SK-N-SH treated with all-trans-retinoic acid at 6 μM for 48 hours (cell line): Measurements from ENCODE around the gene PFDN2.
A peak's percentile ranks its signal among the peaks of the same experiment; 100 is the strongest.

Source experiments
- ATAC-seq: fragments of 200-7000 bp; cut with Tn5 transposase; 3 replicates; pipeline ENCODE4 v1.9.1; 2020; ENCODE audit warnings: mild to moderate bottlenecking, moderate library complexity
- ARNTL ChIP-seq: fragments of 450-650 bp; formaldehyde crosslinking; IDR thresholded peaks from 2 replicates; pipeline ENCODE4 v1.5.0; 2020; ENCODE audit warnings: low read depth, mild to moderate bottlenecking, moderate library complexity, borderline replicate concordance
- BACH2 ChIP-seq: fragments of 250-450 bp; sonication (Bioruptor Pico); IDR thresholded peaks from 2 replicates; pipeline ENCODE4 v1.9.0; 2021; ENCODE audit warnings: mild to moderate bottlenecking, borderline replicate concordance
- CSDC2 ChIP-seq: fragments of 250-450 bp; sonication (Bioruptor Pico); IDR thresholded peaks from 2 replicates; pipeline ENCODE4 v1.5.0; 2020; ENCODE audit warnings: mild to moderate bottlenecking, moderate library complexity
- ESRRG ChIP-seq: fragments of 250-450 bp; sonication (Bioruptor Pico); IDR thresholded peaks from 2 replicates; pipeline ENCODE4 v1.6.1; 2021; ENCODE audit warnings: mild to moderate bottlenecking
- GLIS3 ChIP-seq: fragments of 250-450 bp; sonication (Bioruptor Pico); IDR thresholded peaks from 2 replicates; pipeline ENCODE4 v1.5.0; 2020; ENCODE audit warnings: mild to moderate bottlenecking, moderate library complexity
- OSR1 ChIP-seq: fragments of 250-450 bp; sonication (Bioruptor Pico); IDR thresholded peaks from 2 replicates; pipeline ENCODE4 v1.8.0; 2022; ENCODE audit warnings: moderate library complexity, mild to moderate bottlenecking, inconsistent platforms
- PPARA ChIP-seq: fragments of 250-450 bp; sonication (Bioruptor Pico); IDR thresholded peaks from 2 replicates; pipeline ENCODE4 v1.5.0; 2020; ENCODE audit warnings: mild to moderate bottlenecking, borderline replicate concordance
- RARB ChIP-seq: fragments of 250-450 bp; sonication (Bioruptor Pico); IDR thresholded peaks from 2 replicates; pipeline ENCODE4 v1.8.0; 2021; ENCODE audit warnings: mild to moderate bottlenecking, moderate library complexity
- SNAI2 ChIP-seq: fragments of 250-450 bp; sonication (Bioruptor Pico); IDR thresholded peaks from 2 replicates; pipeline ENCODE4 v1.5.0; 2020; ENCODE audit warnings: mild to moderate bottlenecking, moderate library complexity
- TCF4 ChIP-seq: fragments of 250-450 bp; sonication (Bioruptor Pico); IDR thresholded peaks from 2 replicates; pipeline ENCODE4 v1.8.0; 2021; ENCODE audit warnings: mild to moderate bottlenecking, moderate library complexity, borderline replicate concordance
- TOX ChIP-seq: fragments of 250-450 bp; sonication (Bioruptor Pico); IDR thresholded peaks from 2 replicates; pipeline ENCODE4 v1.8.0; 2021; ENCODE audit warnings: mild to moderate bottlenecking, moderate library complexity, borderline replicate concordance
- ZFP3 ChIP-seq: fragments of 250-450 bp; sonication (Bioruptor Pico); IDR thresholded peaks from 2 replicates; pipeline ENCODE4 v1.5.0; 2020; ENCODE audit warnings: mild to moderate bottlenecking, moderate library complexity
- ZFP30 ChIP-seq: fragments of 450-650 bp; formaldehyde crosslinking; IDR thresholded peaks from 2 replicates; pipeline ENCODE4 v1.5.0; 2022; ENCODE audit warnings: mild to moderate bottlenecking, moderate library complexity
- ZNF565 ChIP-seq: fragments of 450-650 bp; formaldehyde crosslinking; conservative IDR thresholded peaks from 2 replicates; pipeline ENCODE4 v1.5.0; 2020; ENCODE audit warnings: low read depth, mild to moderate bottlenecking, moderate library complexity
- ZNF8 ChIP-seq: fragments of 450-650 bp; formaldehyde crosslinking; IDR thresholded peaks from 2 replicates; pipeline ENCODE4 v1.5.0; 2020; ENCODE audit warnings: mild to moderate bottlenecking, moderate library complexity
- TF ChIP-seq, protein P1 (sequence below): fragments of 250-450 bp; sonication (Bioruptor Pico); IDR thresholded peaks from 2 replicates; pipeline ENCODE4 v1.5.1; 2020; ENCODE audit warnings: low read depth, mild to moderate bottlenecking, moderate library complexity
- TF ChIP-seq, protein P2 (sequence below): fragments of 250-450 bp; sonication (Bioruptor Pico); IDR thresholded peaks from 2 replicates; pipeline ENCODE4 v1.5.0; 2020; ENCODE audit warnings: mild to moderate bottlenecking, moderate library complexity
- TF ChIP-seq, protein P3 (sequence below): fragments of 250-450 bp; sonication (Bioruptor Pico); IDR thresholded peaks from 2 replicates; pipeline ENCODE4 v1.5.1; 2021; ENCODE audit warnings: mild to moderate bottlenecking, moderate library complexity
- TF ChIP-seq, protein P4 (sequence below): fragments of 250-450 bp; sonication (Bioruptor Pico); IDR thresholded peaks from 2 replicates; pipeline ENCODE4 v1.8.0; 2021; ENCODE audit warnings: low read depth, mild to moderate bottlenecking, moderate library complexity, borderline replicate concordance
- TF ChIP-seq, protein P5 (sequence below): fragments of 250-450 bp; sonication (Bioruptor Pico); IDR thresholded peaks from 2 replicates; pipeline ENCODE4 v1.8.0; 2020; ENCODE audit warnings: mild to moderate bottlenecking, moderate library complexity, borderline replicate concordance

The PFDN2 gene

DNA sequence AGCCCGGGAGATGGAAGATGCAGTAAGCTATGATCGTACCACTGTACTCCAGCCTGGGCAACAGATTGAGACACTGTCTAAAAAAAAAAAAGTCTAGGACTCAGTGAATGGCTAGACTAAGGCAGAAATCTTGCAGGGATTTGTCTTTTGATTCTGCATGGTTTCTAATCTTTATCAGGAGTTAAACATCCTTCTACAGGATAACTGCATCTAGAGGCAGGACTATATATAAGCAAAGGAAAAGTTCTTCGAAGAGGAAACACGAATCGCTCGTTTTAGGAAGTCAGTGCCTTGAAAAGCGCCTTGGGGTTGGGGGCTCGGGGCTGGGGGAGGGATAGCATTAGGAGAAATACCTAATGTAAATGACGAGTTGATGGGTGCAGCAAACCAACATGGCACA, 35.3 kb upstream of the PFDN2 start:
- TF ChIP-seq, protein P1, sequence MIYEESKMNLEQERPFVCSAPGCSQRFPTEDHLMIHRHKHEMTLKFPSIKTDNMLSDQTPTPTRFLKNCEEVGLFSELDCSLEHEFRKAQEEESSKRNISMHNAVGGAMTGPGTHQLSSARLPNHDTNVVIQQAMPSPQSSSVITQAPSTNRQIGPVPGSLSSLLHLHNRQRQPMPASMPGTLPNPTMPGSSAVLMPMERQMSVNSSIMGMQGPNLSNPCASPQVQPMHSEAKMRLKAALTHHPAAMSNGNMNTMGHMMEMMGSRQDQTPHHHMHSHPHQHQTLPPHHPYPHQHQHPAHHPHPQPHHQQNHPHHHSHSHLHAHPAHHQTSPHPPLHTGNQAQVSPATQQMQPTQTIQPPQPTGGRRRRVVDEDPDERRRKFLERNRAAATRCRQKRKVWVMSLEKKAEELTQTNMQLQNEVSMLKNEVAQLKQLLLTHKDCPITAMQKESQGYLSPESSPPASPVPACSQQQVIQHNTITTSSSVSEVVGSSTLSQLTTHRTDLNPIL (CRISPR knock-in tag) = no peak
- TF ChIP-seq ESRRG (CRISPR knock-in tag) (no peak), OSR1 (no peak), SNAI2 (no peak), RARB (CRISPR knock-in tag) (no peak), ZNF8 (CRISPR knock-in tag) (no peak), ZFP30 (CRISPR knock-in tag) (no peak), TOX (CRISPR knock-in tag) (no peak), ARNTL (CRISPR knock-in tag) (no peak), CSDC2 (CRISPR knock-in tag) (no peak), ZFP3 (no peak), ZNF565 (CRISPR knock-in tag) (no peak), PPARA (no peak), TCF4 (no peak)
- TF ChIP-seq, protein P2, sequence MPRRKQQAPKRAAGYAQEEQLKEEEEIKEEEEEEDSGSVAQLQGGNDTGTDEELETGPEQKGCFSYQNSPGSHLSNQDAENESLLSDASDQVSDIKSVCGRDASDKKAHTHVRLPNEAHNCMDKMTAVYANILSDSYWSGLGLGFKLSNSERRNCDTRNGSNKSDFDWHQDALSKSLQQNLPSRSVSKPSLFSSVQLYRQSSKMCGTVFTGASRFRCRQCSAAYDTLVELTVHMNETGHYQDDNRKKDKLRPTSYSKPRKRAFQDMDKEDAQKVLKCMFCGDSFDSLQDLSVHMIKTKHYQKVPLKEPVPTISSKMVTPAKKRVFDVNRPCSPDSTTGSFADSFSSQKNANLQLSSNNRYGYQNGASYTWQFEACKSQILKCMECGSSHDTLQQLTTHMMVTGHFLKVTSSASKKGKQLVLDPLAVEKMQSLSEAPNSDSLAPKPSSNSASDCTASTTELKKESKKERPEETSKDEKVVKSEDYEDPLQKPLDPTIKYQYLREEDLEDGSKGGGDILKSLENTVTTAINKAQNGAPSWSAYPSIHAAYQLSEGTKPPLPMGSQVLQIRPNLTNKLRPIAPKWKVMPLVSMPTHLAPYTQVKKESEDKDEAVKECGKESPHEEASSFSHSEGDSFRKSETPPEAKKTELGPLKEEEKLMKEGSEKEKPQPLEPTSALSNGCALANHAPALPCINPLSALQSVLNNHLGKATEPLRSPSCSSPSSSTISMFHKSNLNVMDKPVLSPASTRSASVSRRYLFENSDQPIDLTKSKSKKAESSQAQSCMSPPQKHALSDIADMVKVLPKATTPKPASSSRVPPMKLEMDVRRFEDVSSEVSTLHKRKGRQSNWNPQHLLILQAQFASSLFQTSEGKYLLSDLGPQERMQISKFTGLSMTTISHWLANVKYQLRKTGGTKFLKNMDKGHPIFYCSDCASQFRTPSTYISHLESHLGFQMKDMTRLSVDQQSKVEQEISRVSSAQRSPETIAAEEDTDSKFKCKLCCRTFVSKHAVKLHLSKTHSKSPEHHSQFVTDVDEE (CRISPR knock-in tag) = no peak
- TF ChIP-seq, protein P3, sequence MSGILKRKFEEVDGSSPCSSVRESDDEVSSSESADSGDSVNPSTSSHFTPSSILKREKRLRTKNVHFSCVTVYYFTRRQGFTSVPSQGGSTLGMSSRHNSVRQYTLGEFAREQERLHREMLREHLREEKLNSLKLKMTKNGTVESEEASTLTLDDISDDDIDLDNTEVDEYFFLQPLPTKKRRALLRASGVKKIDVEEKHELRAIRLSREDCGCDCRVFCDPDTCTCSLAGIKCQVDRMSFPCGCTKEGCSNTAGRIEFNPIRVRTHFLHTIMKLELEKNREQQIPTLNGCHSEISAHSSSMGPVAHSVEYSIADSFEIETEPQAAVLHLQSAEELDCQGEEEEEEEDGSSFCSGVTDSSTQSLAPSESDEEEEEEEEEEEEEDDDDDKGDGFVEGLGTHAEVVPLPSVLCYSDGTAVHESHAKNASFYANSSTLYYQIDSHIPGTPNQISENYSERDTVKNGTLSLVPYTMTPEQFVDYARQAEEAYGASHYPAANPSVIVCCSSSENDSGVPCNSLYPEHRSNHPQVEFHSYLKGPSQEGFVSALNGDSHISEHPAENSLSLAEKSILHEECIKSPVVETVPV (CRISPR knock-in tag) = no peak
- TF ChIP-seq, protein P4, sequence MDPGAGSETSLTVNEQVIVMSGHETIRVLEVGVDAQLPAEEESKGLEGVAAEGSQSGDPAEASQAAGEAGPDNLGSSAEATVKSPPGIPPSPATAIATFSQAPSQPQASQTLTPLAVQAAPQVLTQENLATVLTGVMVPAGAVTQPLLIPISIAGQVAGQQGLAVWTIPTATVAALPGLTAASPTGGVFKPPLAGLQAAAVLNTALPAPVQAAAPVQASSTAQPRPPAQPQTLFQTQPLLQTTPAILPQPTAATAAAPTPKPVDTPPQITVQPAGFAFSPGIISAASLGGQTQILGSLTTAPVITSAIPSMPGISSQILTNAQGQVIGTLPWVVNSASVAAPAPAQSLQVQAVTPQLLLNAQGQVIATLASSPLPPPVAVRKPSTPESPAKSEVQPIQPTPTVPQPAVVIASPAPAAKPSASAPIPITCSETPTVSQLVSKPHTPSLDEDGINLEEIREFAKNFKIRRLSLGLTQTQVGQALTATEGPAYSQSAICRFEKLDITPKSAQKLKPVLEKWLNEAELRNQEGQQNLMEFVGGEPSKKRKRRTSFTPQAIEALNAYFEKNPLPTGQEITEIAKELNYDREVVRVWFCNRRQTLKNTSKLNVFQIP (CRISPR knock-in tag) = no peak
- ATAC-seq = peak; percentile 2

DNA sequence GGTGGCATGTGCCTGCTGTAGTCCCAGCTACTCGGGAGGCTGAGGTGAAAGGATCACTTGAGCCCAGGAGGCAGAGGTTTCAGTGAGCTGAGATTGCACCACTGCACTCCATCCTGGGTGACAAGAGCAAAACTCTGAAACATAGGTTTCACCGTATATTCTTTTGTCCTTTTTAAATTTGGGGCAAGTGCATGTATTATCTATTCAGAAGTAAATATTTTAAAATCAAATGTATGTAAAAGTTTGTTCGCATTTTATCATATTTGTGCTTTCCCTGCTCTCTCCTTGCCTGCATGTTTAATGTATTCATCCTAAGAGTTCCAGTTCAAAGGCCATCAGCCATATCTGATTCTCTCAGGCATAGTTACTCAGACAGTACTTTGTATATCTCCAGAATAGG, 28.0 kb upstream of the PFDN2 start:
- TF ChIP-seq ZNF8 (CRISPR knock-in tag) (no peak), ZFP30 (CRISPR knock-in tag) (no peak), PPARA (no peak), RARB (CRISPR knock-in tag) (no peak), ARNTL (CRISPR knock-in tag) (no peak), ZNF565 (CRISPR knock-in tag) (no peak), BACH2 (no peak), TCF4 (no peak), OSR1 (no peak), GLIS3 (CRISPR knock-in tag) (no peak), ZFP3 (no peak)
- TF ChIP-seq, protein P5, sequence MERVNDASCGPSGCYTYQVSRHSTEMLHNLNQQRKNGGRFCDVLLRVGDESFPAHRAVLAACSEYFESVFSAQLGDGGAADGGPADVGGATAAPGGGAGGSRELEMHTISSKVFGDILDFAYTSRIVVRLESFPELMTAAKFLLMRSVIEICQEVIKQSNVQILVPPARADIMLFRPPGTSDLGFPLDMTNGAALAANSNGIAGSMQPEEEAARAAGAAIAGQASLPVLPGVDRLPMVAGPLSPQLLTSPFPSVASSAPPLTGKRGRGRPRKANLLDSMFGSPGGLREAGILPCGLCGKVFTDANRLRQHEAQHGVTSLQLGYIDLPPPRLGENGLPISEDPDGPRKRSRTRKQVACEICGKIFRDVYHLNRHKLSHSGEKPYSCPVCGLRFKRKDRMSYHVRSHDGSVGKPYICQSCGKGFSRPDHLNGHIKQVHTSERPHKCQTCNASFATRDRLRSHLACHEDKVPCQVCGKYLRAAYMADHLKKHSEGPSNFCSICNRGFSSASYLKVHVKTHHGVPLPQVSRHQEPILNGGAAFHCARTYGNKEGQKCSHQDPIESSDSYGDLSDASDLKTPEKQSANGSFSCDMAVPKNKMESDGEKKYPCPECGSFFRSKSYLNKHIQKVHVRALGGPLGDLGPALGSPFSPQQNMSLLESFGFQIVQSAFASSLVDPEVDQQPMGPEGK = no peak
- TF ChIP-seq, protein P3 (CRISPR knock-in tag) = no peak
- TF ChIP-seq, protein P2 (CRISPR knock-in tag) = no peak
- TF ChIP-seq, protein P4 (CRISPR knock-in tag) = no peak
- TF ChIP-seq, all 23 proteins: peak for 0
- no peak for ATAC-seq
